ACC112 (cell line): ENCODE data around the gene TAOK2.
A peak's percentile ranks its signal among the peaks of the same experiment; 100 is the strongest.

Experiments used
- H2AFZ ChIP-seq: fragments of 200-600 bp; sonication (generic); one replicate; pipeline ENCODE4 v1.6.0; 2017; ENCODE audit warnings: antibody characterized with exemption, low read length; ENCODE audit not compliant: unreplicated experiment
- H3K27ac ChIP-seq: fragments of 200-600 bp; sonication (generic); 2 replicates; pipeline ENCODE4 v1.5.1; 2014; ENCODE audit warnings: low read depth, mild to moderate bottlenecking, antibody characterized with exemption, low read length, moderate library complexity
- H3K27me3 ChIP-seq: fragments of 200-600 bp; sonication (generic); 2 replicates; pipeline ENCODE4 v1.6.1; 2014; ENCODE audit warnings: mild to moderate bottlenecking, antibody characterized with exemption, low read length, moderate library complexity, mixed read lengths; ENCODE audit not compliant: insufficient read depth
- H3K36me3 ChIP-seq: fragments of 200-600 bp; sonication (generic); 2 replicates; pipeline ENCODE4 v1.6.1; 2016; ENCODE audit warnings: mild to moderate bottlenecking, antibody characterized with exemption, low read length, moderate library complexity, mixed read lengths; ENCODE audit not compliant: insufficient read depth
- H3K4me1 ChIP-seq: fragments of 200-600 bp; sonication (generic); one replicate; pipeline ENCODE4 v1.6.1; 2016; ENCODE audit warnings: low read length, mixed read lengths; ENCODE audit not compliant: insufficient read depth, unreplicated experiment, control insufficient read depth
- H3K4me3 ChIP-seq: fragments of 200-600 bp; sonication (generic); 2 replicates; pipeline ENCODE4 v1.5.1; 2014; ENCODE audit warnings: mild to moderate bottlenecking, low read depth, low read length
- H3K79me2 ChIP-seq: fragments of 200-600 bp; sonication (generic); one replicate; pipeline ENCODE4 v1.6.0; 2016; ENCODE audit warnings: low read length; ENCODE audit not compliant: control insufficient read depth, unreplicated experiment, insufficient read depth

The TAOK2 gene

GRCh38 chr16:29995911-29996765 is 22.5 kb downstream of the TAOK2 start, which contains the start of gene INO80E:
TSS of gene INO80E (plus strand) at chr16:29996241. CDS start at chr16:29996311, 70 bp downstream.
- Histone ChIP-seq H3K79me2 (peaks cover 5% of the 10 kb centered on the region), H3K4me1 (peaks cover 18% of the 10 kb centered on the region), H3K27me3 (no peaks in the 10 kb centered on the region), H2AFZ (peak within 1 kb of the TSS; percentile 88), H3K4me3 (peak within 1 kb of the TSS; percentile 92), H3K27ac (peak within 1 kb of the TSS; percentile 81), H3K36me3 (peaks cover 9% of the 10 kb centered on the region; the same call in 1 of the 2 replicates)

- Histone ChIP-seq H3K27ac (no peak overlapping the region), H3K4me3 (peak overlapping the region; percentile 92), H3K27me3 (no peaks in the 10 kb centered on the region), H3K36me3 (peaks cover 9% of the 10 kb centered on the region; the same call in 1 of the 2 replicates), H3K4me1 (peaks cover 18% of the 10 kb centered on the region), H2AFZ (peak overlapping the region; percentile 43), H3K79me2 (peaks cover 5% of the 10 kb centered on the region)
Measured at GRCh38 chr16:29996766-29997250, 23.1 kb downstream of the TAOK2 start.

GRCh38 chr16:29999605-30000004 is 25.9 kb downstream of the TAOK2 start:
- no peak overlapping the region for H2AFZ ChIP-seq
- no peak overlapping the region for H3K27ac ChIP-seq
- peaks cover 5% of the 10 kb centered on the region; the same call in 1 of the 2 replicates for H3K36me3 ChIP-seq
- H3K27me3 ChIP-seq, result no peaks in the 10 kb centered on the region
- peaks cover 5% of the 10 kb centered on the region for H3K79me2 ChIP-seq
- H3K4me3 ChIP-seq, result no peak overlapping the region
- peaks cover 9% of the 10 kb centered on the region for H3K4me1 ChIP-seq

GRCh38 chr16:30000735-30001631 is 27.3 kb downstream of the TAOK2 start:
- H3K79me2 ChIP-seq, result peaks cover 5% of the 10 kb centered on the region
- H3K27ac ChIP-seq, result no peak overlapping the region
- no peak overlapping the region for H3K4me3 ChIP-seq
- H3K4me1 ChIP-seq, result peaks cover 5% of the 10 kb centered on the region
- peaks cover 5% of the 10 kb centered on the region; the same call in 1 of the 2 replicates for H3K36me3 ChIP-seq
- H3K27me3 ChIP-seq, result no peaks in the 10 kb centered on the region
- no peak overlapping the region for H2AFZ ChIP-seq

- H3K4me1 ChIP-seq, result no peaks in the 10 kb centered on the region
- no peak overlapping the region for H2AFZ ChIP-seq
- H3K36me3 ChIP-seq, result peaks cover 5% of the 10 kb centered on the region; the same call in 1 of the 2 replicates
- H3K79me2 ChIP-seq, result no peaks in the 10 kb centered on the region
- H3K27ac ChIP-seq, result no peak overlapping the region
- H3K27me3 ChIP-seq, result no peaks in the 10 kb centered on the region
- H3K4me3 ChIP-seq, result no peak overlapping the region
Measured at GRCh38 chr16:30002614-30003346, 29.1 kb downstream of the TAOK2 start.

- Histone ChIP-seq H3K36me3 (peaks cover 5% of the 10 kb centered on the region; the same call in 1 of the 2 replicates), H3K27me3 (no peaks in the 10 kb centered on the region), H3K4me3 (no peak overlapping the region), H3K79me2 (no peaks in the 10 kb centered on the region), H3K27ac (no peak overlapping the region), H3K4me1 (no peaks in the 10 kb centered on the region), H2AFZ (no peak overlapping the region)
Measured at GRCh38 chr16:30003670-30004423, 30.2 kb downstream of the TAOK2 start.

GRCh38 chr16:30004424-30004776 is 30.7 kb downstream of the TAOK2 start:
- no peaks in the 10 kb centered on the region for H3K79me2 ChIP-seq
- peaks cover 4% of the 10 kb centered on the region; the same call in 1 of the 2 replicates for H3K36me3 ChIP-seq
- H3K4me3 ChIP-seq, result no peak overlapping the region
- H3K27me3 ChIP-seq, result 0 out of 2 replicates have a peak, but pooled peaks cover 2% of the 10 kb centered on the region
- no peak overlapping the region for H3K27ac ChIP-seq
- H3K4me1 ChIP-seq, result no peaks in the 10 kb centered on the region
- no peak overlapping the region for H2AFZ ChIP-seq

- Histone ChIP-seq H3K4me3 (no peak overlapping the region), H3K27me3 (peaks cover 7% of the 10 kb centered on the region; the same call in 1 of the 2 replicates), H3K36me3 (no peaks in the 10 kb centered on the region), H3K4me1 (no peaks in the 10 kb centered on the region), H3K79me2 (no peaks in the 10 kb centered on the region), H3K27ac (no peak overlapping the region), H2AFZ (no peak overlapping the region)
Measured at GRCh38 chr16:30004811-30005242, 31.2 kb downstream of the TAOK2 start.

GRCh38 chr16:30005341-30006094 is 31.9 kb downstream of the TAOK2 start:
- H3K36me3 ChIP-seq, result no peaks in the 10 kb centered on the region
- peaks cover 14% of the 10 kb centered on the region for H3K27me3 ChIP-seq
- H2AFZ ChIP-seq, result no peak overlapping the region
- no peak overlapping the region for H3K27ac ChIP-seq
- no peaks in the 10 kb centered on the region for H3K79me2 ChIP-seq
- H3K4me3 ChIP-seq, result no peak overlapping the region
- peaks cover 4% of the 10 kb centered on the region for H3K4me1 ChIP-seq
